C4-2B (cell line): ENCODE data around the gene INPP5B.

Source experiments
- H3K27ac ChIP-seq: fragments of 450-650 bp; 2 replicates; pipeline ENCODE4 v1.5.1; 2017
- CTCF ChIP-seq: fragments of 450-650 bp; conservative IDR thresholded peaks from 2 replicates; pipeline ENCODE4 v1.5.1; 2017; ENCODE audit warnings: mild to moderate bottlenecking
- ZFX ChIP-seq: fragments of 450-650 bp; IDR thresholded peaks from 2 replicates; pipeline ENCODE4 v1.6.1; 2017

INPP5B gene

GRCh38 chr1:37931361-37932158, 15.3 kb downstream of the INPP5B start:
- TF ChIP-seq ZFX (peak; percentile 18; the same call in 1 of the 2 replicates), CTCF (no peak)
- peak overlapping the region; percentile 68 for H3K27ac ChIP-seq

- H3K27ac ChIP-seq, result peak overlapping the region; percentile 68
- TF ChIP-seq CTCF (no peak), ZFX (no peak)
Observed at GRCh38 chr1:37931102-37931360, 15.8 kb downstream of the INPP5B start.

- peak overlapping the region; percentile 68 for H3K27ac ChIP-seq
- no peak for TF ChIP-seq ZFX
- TF ChIP-seq CTCF, result no peak
Observed at GRCh38 chr1:37930246-37931101, 16.4 kb downstream of the INPP5B start.

GRCh38 chr1:37926038-37926924, 20.6 kb downstream of the INPP5B start:
- TF ChIP-seq ZFX (no peak), CTCF (no peak)
- no peak overlapping the region for H3K27ac ChIP-seq

GRCh38 chr1:37925316-37925715, 21.5 kb downstream of the INPP5B start:
- no peak overlapping the region for H3K27ac ChIP-seq
- TF ChIP-seq CTCF, result no peak
- no peak for TF ChIP-seq ZFX

GRCh38 chr1:37923551-37923889, 23.3 kb downstream of the INPP5B start:
- TF ChIP-seq CTCF (no peak), ZFX (no peak)
- no peak overlapping the region for H3K27ac ChIP-seq
